Measurements from ENCODE around the gene TLCD3B.

The TLCD3B gene

GRCh38 chr16:29983420-29984136 is 47.5 kb downstream of the TLCD3B start:
- Mint-ChIP-seq H3K4me1 (no peaks in the 10 kb centered on the region), H3K27ac (peak overlapping the region; percentile 7), H3K27me3 (no peaks in the 10 kb centered on the region), H3K9me3 (no peaks in the 10 kb centered on the region), H3K4me3 (no peak overlapping the region), H3K36me3 (peaks cover 72% of the 10 kb centered on the region)
- no peak for ATAC-seq

- H3K36me3 Mint-ChIP-seq = peaks cover 64% of the 10 kb centered on the region
- no peaks in the 10 kb centered on the region for H3K4me1 Mint-ChIP-seq
- H3K27ac Mint-ChIP-seq = no peak overlapping the region
- H3K27me3 Mint-ChIP-seq = no peaks in the 10 kb centered on the region
- H3K4me3 Mint-ChIP-seq = no peak overlapping the region
- H3K9me3 Mint-ChIP-seq = no peaks in the 10 kb centered on the region
- ATAC-seq = no peak
Measured at GRCh38 chr16:29982560-29983419, 48.3 kb downstream of the TLCD3B start.

GRCh38 chr16:29978564-29979270 is 52.4 kb downstream of the TLCD3B start:
- Mint-ChIP-seq H3K36me3 (peaks cover 35% of the 10 kb centered on the region), H3K9me3 (no peaks in the 10 kb centered on the region), H3K27ac (no peak overlapping the region), H3K27me3 (no peaks in the 10 kb centered on the region), H3K4me1 (peaks cover 31% of the 10 kb centered on the region), H3K4me3 (no peak overlapping the region)
- no peak for ATAC-seq

- no peaks in the 10 kb centered on the region for H3K27me3 Mint-ChIP-seq
- no peak for ATAC-seq
Measured at GRCh38 chr16:29978081-29978480, 53.0 kb downstream of the TLCD3B start.

GRCh38 chr16:29977063-29977825 is 53.8 kb downstream of the TLCD3B start:
- Mint-ChIP-seq H3K9me3 (no peaks in the 10 kb centered on the region), H3K4me3 (no peak overlapping the region), H3K27me3 (no peaks in the 10 kb centered on the region), H3K36me3 (peaks cover 21% of the 10 kb centered on the region), H3K4me1 (peaks cover 39% of the 10 kb centered on the region), H3K27ac (peak overlapping the region; percentile 80)
- no peak for ATAC-seq

More at GRCh38 chr16:29978081-29978480, 53.0 kb downstream of the TLCD3B start:
- Mint-ChIP-seq H3K36me3 (peaks cover 29% of the 10 kb centered on the region), H3K27ac (no peak overlapping the region), H3K4me3 (no peak overlapping the region), H3K4me1 (peaks cover 37% of the 10 kb centered on the region), H3K9me3 (no peaks in the 10 kb centered on the region)

- no peak for ATAC-seq
- Mint-ChIP-seq H3K9me3 (no peaks in the 10 kb centered on the region), H3K4me3 (peak overlapping the region; percentile 93), H3K36me3 (peaks cover 25% of the 10 kb centered on the region), H3K27ac (peak overlapping the region; percentile 80), H3K4me1 (peaks cover 39% of the 10 kb centered on the region), H3K27me3 (no peaks in the 10 kb centered on the region)
Measured at GRCh38 chr16:29975811-29976511, 55.1 kb downstream of the TLCD3B start.

- Mint-ChIP-seq H3K36me3 (peaks cover 20% of the 10 kb centered on the region), H3K4me3 (peak overlapping the region; percentile 93), H3K27ac (peak overlapping the region; percentile 80), H3K4me1 (peaks cover 39% of the 10 kb centered on the region), H3K27me3 (no peaks in the 10 kb centered on the region), H3K9me3 (no peaks in the 10 kb centered on the region)
- no peak for ATAC-seq
Measured at GRCh38 chr16:29975134-29975538, 55.9 kb downstream of the TLCD3B start.
